ENCODE measurements around the gene SERPINB8. TPM values are rescaled to one million over a fixed set of nuclear protein-coding genes. Genes with fewer than 3 reads are reported as not detected.

Gene SERPINB8
- polyA plus RNA-seq, 3 donors: 3.0 to 14.8 (median 6.6) TPM

DNA sequence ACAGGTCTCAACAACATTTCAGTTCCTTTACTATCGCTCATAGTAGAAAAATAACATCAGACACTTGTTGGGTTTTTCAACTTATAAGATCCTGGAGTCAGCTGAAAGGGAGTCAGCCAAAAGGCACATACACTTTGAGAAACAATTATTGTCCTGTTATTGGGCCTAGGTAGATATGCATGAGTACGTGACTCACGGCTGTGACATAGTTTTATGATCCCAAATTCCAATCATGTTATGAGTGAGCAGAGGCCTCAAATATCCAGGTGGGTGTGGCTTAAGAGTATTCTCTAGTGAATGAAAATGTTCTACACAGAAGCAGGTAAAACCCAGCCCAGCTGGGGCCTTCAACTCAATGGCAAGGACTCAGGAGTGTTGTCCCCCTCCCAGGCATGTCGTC, 27.2 kb downstream of the SERPINB8 start:
- WGBS, 3 donors: 78 to 87% (median 87%) methylated on average over 4 of the region's 4 CpGs
- H3K27ac ChIP-seq (ENCODE audit: low read depth, low read length): no peak overlapping the region

GRCh38 chr18:63997606-63998005, 27.7 kb downstream of the SERPINB8 start:
- WGBS, 3 donors: 73 to 83% (median 81%) methylated on average over 2 of the region's 2 CpGs
- H3K27ac ChIP-seq (ENCODE audit: low read depth, low read length): no peak overlapping the region

- WGBS, 3 donors: 43 to 83% (median 78%) methylated on average over 2 of the region's 2 CpGs
- no peak overlapping the region for H3K27ac ChIP-seq (ENCODE audit: low read depth, low read length)
Observed at GRCh38 chr18:63999871-64000270, 30.0 kb downstream of the SERPINB8 start.

- 51 to 52% (median 52%) methylated on average over 41 of the region's 41 CpGs for WGBS, 3 donors
Observed at GRCh38 chr18:64002581-64002980, 32.7 kb downstream of the SERPINB8 start.

GRCh38 chr18:64009305-64009704, 39.4 kb downstream of the SERPINB8 start:
- WGBS, 3 donors: 50 to 97% (median 91%) methylated on average over 3 of the region's 3 CpGs
- H3K27ac ChIP-seq (ENCODE audit: low read depth, low read length): no peak overlapping the region

More at GRCh38 chr18:64002581-64002980, 32.7 kb downstream of the SERPINB8 start:
- no peak overlapping the region for H3K27ac ChIP-seq (ENCODE audit: low read depth, low read length)

DNA sequence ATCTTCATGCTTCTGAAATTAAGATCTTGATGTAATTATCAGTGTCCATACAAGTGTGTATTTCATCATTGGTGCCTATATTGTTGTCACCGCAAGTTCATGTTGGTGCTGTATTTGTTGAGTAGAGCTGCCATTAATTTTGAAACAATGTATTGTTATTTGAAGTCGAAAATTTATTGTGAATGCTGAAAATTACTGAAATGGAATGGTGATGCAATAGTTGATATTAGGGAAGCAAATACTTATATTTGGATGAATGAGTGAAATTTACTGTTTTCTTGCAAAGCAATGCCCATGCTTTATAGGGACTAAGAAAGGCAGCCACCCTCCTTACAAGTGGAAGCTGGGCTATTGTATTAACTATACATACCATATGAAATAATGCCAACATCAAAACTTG, 41.6 kb downstream of the SERPINB8 start:
- H3K27ac ChIP-seq (ENCODE audit: low read depth, low read length): no peak overlapping the region
- 84 to 97% (median 89%) methylated on average over 2 of the region's 2 CpGs for WGBS, 3 donors

GRCh38 chr18:64017870-64018269, 48.0 kb downstream of the SERPINB8 start:
- H3K27ac ChIP-seq (ENCODE audit: low read depth, low read length): no peak overlapping the region
- 5 to 13% (median 9%) methylated on average over 1 of the region's 1 CpG for WGBS, 3 donors

- WGBS, 3 donors: 37 to 76% (median 71%) methylated on average over 3 of the region's 3 CpGs
- H3K27ac ChIP-seq (ENCODE audit: low read depth, low read length): no peak overlapping the region
Observed at GRCh38 chr18:64019922-64020756, 50.3 kb downstream of the SERPINB8 start.

- 93 to 94% (median 94%) methylated on average over 20 of the region's 20 CpGs for WGBS, 3 donors
- no peak overlapping the region for H3K27ac ChIP-seq (ENCODE audit: low read depth, low read length)
Observed at GRCh38 chr18:64026350-64026749, 56.5 kb downstream of the SERPINB8 start.

GRCh38 chr18:64027931-64028695, 58.2 kb downstream of the SERPINB8 start:
- no peak overlapping the region for H3K27ac ChIP-seq (ENCODE audit: low read depth, low read length)
- 78 to 79% (median 78%) methylated on average over 4 of the region's 4 CpGs for WGBS, 3 donors

DNA sequence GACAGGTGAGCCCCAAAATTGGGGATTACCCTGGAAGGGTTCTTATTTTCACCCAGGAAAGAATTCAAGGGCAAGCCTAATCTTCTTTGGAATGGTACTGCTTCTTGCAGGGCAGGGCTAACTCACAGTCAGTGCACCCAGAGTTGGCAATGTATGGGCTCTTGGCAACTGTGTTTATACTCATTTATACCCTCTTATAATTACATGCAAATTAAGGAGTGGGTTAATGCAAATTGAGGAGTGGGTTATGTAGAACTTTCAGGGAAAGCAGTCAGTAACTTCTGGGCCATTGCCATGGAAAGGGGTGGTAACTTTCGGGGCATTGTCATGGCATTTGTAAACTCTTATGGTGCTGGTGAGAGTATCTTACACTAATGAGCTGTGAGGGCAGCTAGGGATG, 59.2 kb downstream of the SERPINB8 start:
- no peak overlapping the region for H3K27ac ChIP-seq (ENCODE audit: low read depth, low read length)
- WGBS, 3 donors: 58 to 92% (median 88%) methylated on average over 1 of the region's 1 CpG

DNA sequence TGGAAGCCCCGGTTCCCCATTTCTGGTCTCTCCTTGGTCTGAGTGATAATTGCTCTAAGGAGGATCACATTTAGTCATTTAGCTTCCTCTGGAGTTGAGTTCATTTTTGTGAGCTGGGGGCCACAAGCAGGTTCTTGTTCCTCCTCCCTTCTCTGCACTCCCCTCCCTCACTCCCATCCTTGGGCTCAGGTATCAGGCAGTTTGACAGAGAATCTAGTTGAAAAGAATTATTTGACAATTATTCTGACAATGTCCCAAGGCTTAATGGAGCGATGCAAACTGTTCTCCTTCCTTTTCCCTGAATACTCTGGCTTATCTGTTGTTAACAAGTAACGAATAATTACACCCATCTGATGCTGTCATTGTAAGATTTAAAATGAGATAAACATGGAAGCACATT, 61.5 kb downstream of the SERPINB8 start:
- 80 to 91% (median 82%) methylated on average over 3 of the region's 3 CpGs for WGBS, 3 donors
- H3K27ac ChIP-seq (ENCODE audit: low read depth, low read length): no peak overlapping the region

DNA sequence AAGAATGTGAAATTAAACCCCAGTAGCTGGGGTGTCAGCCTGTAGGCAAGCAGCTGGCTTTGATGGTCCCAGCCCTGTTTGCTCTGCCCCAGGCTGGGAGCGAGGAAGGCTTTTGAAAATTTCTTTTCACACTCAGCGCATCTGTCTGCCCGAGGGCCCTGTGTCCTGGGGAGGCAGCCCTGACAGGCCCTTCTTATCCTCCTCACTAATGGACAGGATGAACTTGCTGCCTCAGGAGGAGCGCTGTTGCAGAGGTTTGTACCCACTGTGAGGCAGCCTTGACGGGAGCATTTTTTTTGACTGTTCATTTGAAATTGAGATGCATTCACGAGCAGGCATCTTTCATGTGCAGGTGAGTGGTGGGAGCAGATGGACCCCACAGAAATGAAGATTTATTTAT, 62.4 kb downstream of the SERPINB8 start:
- 65 to 73% (median 67%) methylated on average over 6 of the region's 6 CpGs for WGBS, 3 donors
- no peak overlapping the region for H3K27ac ChIP-seq (ENCODE audit: low read depth, low read length)

DNA sequence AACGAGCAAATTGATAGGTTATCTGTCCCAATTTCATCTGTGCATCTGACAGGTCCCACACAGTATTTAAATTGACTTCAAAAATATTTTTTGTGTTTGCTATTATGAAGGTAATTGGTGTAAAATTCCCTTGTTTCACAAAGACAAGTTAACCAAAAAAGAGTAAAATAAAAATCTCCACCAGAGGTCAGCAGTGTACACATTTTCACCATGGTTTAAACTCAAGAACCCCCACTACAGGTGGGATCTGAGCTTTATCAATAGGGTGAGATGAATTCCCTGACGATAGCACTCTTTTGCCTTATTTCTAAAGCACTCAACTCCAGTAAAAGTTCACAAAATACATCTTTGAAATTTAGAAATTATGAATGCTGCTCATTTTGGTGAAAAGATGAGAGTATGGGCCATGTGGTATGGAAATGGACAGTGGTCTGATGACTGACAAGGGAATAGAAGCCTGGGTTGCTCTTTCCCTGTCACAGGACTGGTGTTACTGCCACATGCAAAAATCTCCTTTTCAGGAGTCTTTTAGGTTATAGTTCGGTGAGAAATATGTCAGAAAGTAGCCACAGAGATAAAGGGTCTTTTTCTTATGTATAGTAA, 68.0 kb downstream of the SERPINB8 start:
- no peak overlapping the region for H3K27ac ChIP-seq (ENCODE audit: low read depth, low read length)
- 19 to 26% (median 23%) methylated on average over 3 of the region's 3 CpGs for WGBS, 3 donors

Other genes starting within 250 kb of the SERPINB8 start
- gene SERPINB7, start 194.7 kb upstream of the SERPINB8 start, polyA plus RNA-seq: 1 to 10 TPM in 1 of 3 donors, under 1 TPM in 1, not detected in 1; 0.36 to 2.5 TPM
- gene SERPINB2, start 82.4 kb upstream of the SERPINB8 start, polyA plus RNA-seq: 100 to 1,000 TPM in 1 of 3 donors, 1 to 10 TPM in 1, under 1 TPM in 1; 0.18 to 206 (median 3.9) TPM
- under 1 TPM in 2 of 3 donors, not detected in 1; 0.27 to 0.90 TPM for gene SERPINB10, start 62.1 kb upstream of the SERPINB8 start, polyA plus RNA-seq
- under 1 TPM; 0.03 to 0.22 (median 0.07) TPM for gene HMSD, start 20.8 kb upstream of the SERPINB8 start, polyA plus RNA-seq
- not detected for gene LINC00305, start 179.0 kb downstream of the SERPINB8 start, polyA plus RNA-seq

Measured in adipose tissue (tissue), 3 donors.